Colon (tissue), 2 donors: ENCODE data around the gene COQ7.

Experiments
- FAIRE-seq: peaks from 2 replicates; lab custom pipeline; 2012; peaks lifted over from hg19 to GRCh38; lab: Jason Lieb, UNC
- donor health status: control.
- donor health status: control.

The COQ7 gene

GRCh38 chr16:19086322-19087199 is 19.1 kb downstream of the COQ7 start:
- no peak for FAIRE-seq

GRCh38 chr16:19088341-19088916 is 21.0 kb downstream of the COQ7 start:
- no peak for FAIRE-seq

- FAIRE-seq = no peak
Measured at GRCh38 chr16:19089410-19089955, 22.1 kb downstream of the COQ7 start.

GRCh38 chr16:19090916-19091315 is 23.5 kb downstream of the COQ7 start:
- no peak for FAIRE-seq

- FAIRE-seq = no peak
Measured at GRCh38 chr16:19092653-19093410, 25.4 kb downstream of the COQ7 start.

GRCh38 chr16:19093631-19094541 is 26.5 kb downstream of the COQ7 start:
- no peak for FAIRE-seq

- no peak for FAIRE-seq
Measured at GRCh38 chr16:19094542-19095365, 27.3 kb downstream of the COQ7 start.

- no peak for FAIRE-seq
Measured at GRCh38 chr16:19095654-19096053, 28.2 kb downstream of the COQ7 start.

GRCh38 chr16:19098173-19098572 is 30.8 kb downstream of the COQ7 start:
- FAIRE-seq = no peak

GRCh38 chr16:19102187-19102872 is 34.9 kb downstream of the COQ7 start:
- FAIRE-seq = no peak

GRCh38 chr16:19104607-19105006 is 37.2 kb downstream of the COQ7 start:
- no peak for FAIRE-seq

- no peak for FAIRE-seq
Measured at GRCh38 chr16:19105131-19105530, 37.7 kb downstream of the COQ7 start.

GRCh38 chr16:19105891-19106624 is 38.6 kb downstream of the COQ7 start:
- FAIRE-seq = no peak

- FAIRE-seq = no peak
Measured at GRCh38 chr16:19106625-19107020, 39.2 kb downstream of the COQ7 start.

- no peak for FAIRE-seq
Measured at GRCh38 chr16:19108409-19109287, 41.2 kb downstream of the COQ7 start.

- no peak for FAIRE-seq
Measured at GRCh38 chr16:19109288-19109664, 41.9 kb downstream of the COQ7 start.

- FAIRE-seq = no peak
Measured at GRCh38 chr16:19110537-19111360, 43.3 kb downstream of the COQ7 start.

- FAIRE-seq = no peak
Measured at GRCh38 chr16:19112099-19112407, 44.6 kb downstream of the COQ7 start.
